NCI-H2171 treated with DMSO at 0.1 percent for 48 hours (cell line): Measurements from ENCODE around the gene TSC1.

Experiments
- DNase-seq: peaks from one replicate; lab custom pipeline; 2025; lab: John Stamatoyannopoulos, UW

The TSC1 gene

GRCh38 chr9:132887181-132888120, 57.0 kb downstream of the TSC1 start:
- DNase-seq: no peak

- no peak for DNase-seq
Observed at GRCh38 chr9:132886334-132886725, 58.1 kb downstream of the TSC1 start.

GRCh38 chr9:132885720-132886333, 58.6 kb downstream of the TSC1 start:
- DNase-seq: peak; percentile 29

- no peak for DNase-seq
Observed at GRCh38 chr9:132883349-132884294, 60.8 kb downstream of the TSC1 start.

- DNase-seq: no peak
Observed at GRCh38 chr9:132882616-132883015, 61.8 kb downstream of the TSC1 start.

- DNase-seq: no peak
Observed at GRCh38 chr9:132881826-132882225, 62.6 kb downstream of the TSC1 start.

GRCh38 chr9:132880324-132880661, 64.1 kb downstream of the TSC1 start:
- no peak for DNase-seq

GRCh38 chr9:132879457-132880323, 64.7 kb downstream of the TSC1 start:
- DNase-seq: no peak

GRCh38 chr9:132878695-132879456, 65.5 kb downstream of the TSC1 start, which contains the start of gene SPACA9:
SPACA9 (plus strand) TSS chr9:132878898; CDS start chr9:132883948, 5,050 bp downstream.
- DNase-seq: peak; percentile 23

GRCh38 chr9:132877824-132878694, 66.4 kb downstream of the TSC1 start, which contains the start of gene AK8:
AK8 (minus strand) TSS chr9:132878284; CDS start chr9:132878255, 29 bp downstream.
- DNase-seq: peak; percentile 78

- no peak for DNase-seq
Observed at GRCh38 chr9:132877458-132877823, 67.0 kb downstream of the TSC1 start.

GRCh38 chr9:132876849-132877248, 67.6 kb downstream of the TSC1 start:
- no peak for DNase-seq

GRCh38 chr9:132875159-132875558, 69.3 kb downstream of the TSC1 start:
- DNase-seq: no peak

- no peak for DNase-seq
Observed at GRCh38 chr9:132873403-132873802, 71.0 kb downstream of the TSC1 start.

GRCh38 chr9:132869266-132869665, 75.2 kb downstream of the TSC1 start:
- no peak for DNase-seq

GRCh38 chr9:132866898-132867297, 77.5 kb downstream of the TSC1 start:
- no peak for DNase-seq

- DNase-seq: no peak
Observed at GRCh38 chr9:132864691-132865090, 79.7 kb downstream of the TSC1 start.

- DNase-seq: no peak
Observed at GRCh38 chr9:132864277-132864676, 80.1 kb downstream of the TSC1 start.

- DNase-seq: no peak
Observed at GRCh38 chr9:132863096-132863495, 81.3 kb downstream of the TSC1 start.
